HL-60 (cell line): ENCODE results near the gene RB1.

Source experiments
- DNase-seq, 2 experiments: peaks; one replicate each; pipeline ENCODE4 v3.0.0-alpha.2; 2010 to 2020; ENCODE audit warnings: low read depth in 1 of 2, low spot score in 1 of 2
- H3K27ac ChIP-seq: fragments of 250-450 bp; sonication (Bioruptor Pico); replicated peaks from 2 replicates; pipeline ENCODE4 v1.5.1; 2020; ENCODE audit warnings: mild to moderate bottlenecking, moderate library complexity
- H3K27me3 ChIP-seq: fragments of 250-450 bp; sonication (Bioruptor Pico); 2 replicates; pipeline ENCODE4 v1.5.1; 2021; ENCODE audit warnings: mild to moderate bottlenecking, moderate library complexity; ENCODE audit not compliant: insufficient read depth, poor library complexity, severe bottlenecking
- H3K4me3 ChIP-seq: replicated peaks from 2 replicates; pipeline ENCODE4 v1.5.1; 2011; ENCODE audit warnings: mild to moderate bottlenecking, control low read depth, low read length; ENCODE audit not compliant: insufficient read depth
- GABPA ChIP-seq: IDR thresholded peaks from 2 replicates; pipeline ENCODE4 v1.6.1; 2012; ENCODE audit warnings: low read depth
- POLR2AphosphoS5 ChIP-seq: IDR thresholded peaks from 2 replicates; pipeline ENCODE4 v1.6.1; 2012; ENCODE audit warnings: low read depth
- SPI1 ChIP-seq: IDR thresholded peaks from 2 replicates; pipeline ENCODE4 v1.6.1; 2012; ENCODE audit warnings: low read depth, mild to moderate bottlenecking, borderline replicate concordance
- TF ChIP-seq, protein P1 (sequence below): IDR thresholded peaks from 2 replicates; pipeline ENCODE4 v1.6.1; 2012; ENCODE audit warnings: low read depth; ENCODE audit not compliant: insufficient replicate concordance
- TF ChIP-seq, protein P2 (sequence below): IDR thresholded peaks from one replicate; pipeline ENCODE4 v1.5.1; 2011; ENCODE audit warnings: low read length, control low read depth, inconsistent platforms; ENCODE audit not compliant: insufficient read depth

Gene RB1

DNA sequence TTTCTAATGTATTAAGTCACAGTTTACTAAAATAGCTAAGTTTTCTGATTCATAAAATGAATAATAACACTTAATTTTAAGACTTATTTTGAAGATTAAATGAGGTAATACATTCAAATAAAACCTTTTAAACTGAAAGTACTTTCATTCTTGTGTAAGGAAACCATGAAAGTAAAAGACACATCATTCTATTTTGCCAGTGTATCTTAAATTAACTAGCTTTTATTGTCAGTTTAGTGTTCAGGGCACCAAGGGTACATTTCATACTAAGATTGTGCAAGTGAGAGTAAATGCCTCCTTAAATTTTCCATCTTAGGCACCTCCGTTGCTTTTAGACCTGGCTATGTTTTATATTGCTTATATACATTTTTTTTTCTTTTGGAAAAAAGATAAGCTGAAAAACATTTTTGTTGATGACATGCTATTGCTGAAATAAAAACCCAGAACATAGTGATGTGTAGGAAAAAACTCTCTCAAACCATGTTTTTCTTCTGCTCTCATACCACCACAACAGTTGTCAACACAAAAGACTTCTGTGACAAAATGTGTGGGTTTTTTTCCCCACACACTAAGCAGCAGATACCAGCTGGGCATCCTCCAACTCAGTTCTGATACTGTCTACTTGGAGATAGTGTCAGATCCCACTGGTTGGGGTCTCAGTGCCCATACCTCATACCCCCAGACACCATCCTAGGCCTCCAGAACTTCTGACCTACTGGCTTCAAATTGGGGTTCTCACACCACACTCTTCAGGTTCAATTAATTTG is 140.1 kb downstream of the RB1 start:
- H3K4me3 ChIP-seq: no peak overlapping the region
- no peaks in the 10 kb centered on the region for H3K27me3 ChIP-seq
- no peak overlapping the region for H3K27ac ChIP-seq
- TF ChIP-seq POLR2AphosphoS5 (no peak), SPI1 (no peak), GABPA (no peak)
- TF ChIP-seq, protein P1, sequence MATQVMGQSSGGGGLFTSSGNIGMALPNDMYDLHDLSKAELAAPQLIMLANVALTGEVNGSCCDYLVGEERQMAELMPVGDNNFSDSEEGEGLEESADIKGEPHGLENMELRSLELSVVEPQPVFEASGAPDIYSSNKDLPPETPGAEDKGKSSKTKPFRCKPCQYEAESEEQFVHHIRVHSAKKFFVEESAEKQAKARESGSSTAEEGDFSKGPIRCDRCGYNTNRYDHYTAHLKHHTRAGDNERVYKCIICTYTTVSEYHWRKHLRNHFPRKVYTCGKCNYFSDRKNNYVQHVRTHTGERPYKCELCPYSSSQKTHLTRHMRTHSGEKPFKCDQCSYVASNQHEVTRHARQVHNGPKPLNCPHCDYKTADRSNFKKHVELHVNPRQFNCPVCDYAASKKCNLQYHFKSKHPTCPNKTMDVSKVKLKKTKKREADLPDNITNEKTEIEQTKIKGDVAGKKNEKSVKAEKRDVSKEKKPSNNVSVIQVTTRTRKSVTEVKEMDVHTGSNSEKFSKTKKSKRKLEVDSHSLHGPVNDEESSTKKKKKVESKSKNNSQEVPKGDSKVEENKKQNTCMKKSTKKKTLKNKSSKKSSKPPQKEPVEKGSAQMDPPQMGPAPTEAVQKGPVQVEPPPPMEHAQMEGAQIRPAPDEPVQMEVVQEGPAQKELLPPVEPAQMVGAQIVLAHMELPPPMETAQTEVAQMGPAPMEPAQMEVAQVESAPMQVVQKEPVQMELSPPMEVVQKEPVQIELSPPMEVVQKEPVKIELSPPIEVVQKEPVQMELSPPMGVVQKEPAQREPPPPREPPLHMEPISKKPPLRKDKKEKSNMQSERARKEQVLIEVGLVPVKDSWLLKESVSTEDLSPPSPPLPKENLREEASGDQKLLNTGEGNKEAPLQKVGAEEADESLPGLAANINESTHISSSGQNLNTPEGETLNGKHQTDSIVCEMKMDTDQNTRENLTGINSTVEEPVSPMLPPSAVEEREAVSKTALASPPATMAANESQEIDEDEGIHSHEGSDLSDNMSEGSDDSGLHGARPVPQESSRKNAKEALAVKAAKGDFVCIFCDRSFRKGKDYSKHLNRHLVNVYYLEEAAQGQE: no peak
- TF ChIP-seq, protein P2, sequence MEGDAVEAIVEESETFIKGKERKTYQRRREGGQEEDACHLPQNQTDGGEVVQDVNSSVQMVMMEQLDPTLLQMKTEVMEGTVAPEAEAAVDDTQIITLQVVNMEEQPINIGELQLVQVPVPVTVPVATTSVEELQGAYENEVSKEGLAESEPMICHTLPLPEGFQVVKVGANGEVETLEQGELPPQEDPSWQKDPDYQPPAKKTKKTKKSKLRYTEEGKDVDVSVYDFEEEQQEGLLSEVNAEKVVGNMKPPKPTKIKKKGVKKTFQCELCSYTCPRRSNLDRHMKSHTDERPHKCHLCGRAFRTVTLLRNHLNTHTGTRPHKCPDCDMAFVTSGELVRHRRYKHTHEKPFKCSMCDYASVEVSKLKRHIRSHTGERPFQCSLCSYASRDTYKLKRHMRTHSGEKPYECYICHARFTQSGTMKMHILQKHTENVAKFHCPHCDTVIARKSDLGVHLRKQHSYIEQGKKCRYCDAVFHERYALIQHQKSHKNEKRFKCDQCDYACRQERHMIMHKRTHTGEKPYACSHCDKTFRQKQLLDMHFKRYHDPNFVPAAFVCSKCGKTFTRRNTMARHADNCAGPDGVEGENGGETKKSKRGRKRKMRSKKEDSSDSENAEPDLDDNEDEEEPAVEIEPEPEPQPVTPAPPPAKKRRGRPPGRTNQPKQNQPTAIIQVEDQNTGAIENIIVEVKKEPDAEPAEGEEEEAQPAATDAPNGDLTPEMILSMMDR: no peak
- no peak for DNase-seq

DNA sequence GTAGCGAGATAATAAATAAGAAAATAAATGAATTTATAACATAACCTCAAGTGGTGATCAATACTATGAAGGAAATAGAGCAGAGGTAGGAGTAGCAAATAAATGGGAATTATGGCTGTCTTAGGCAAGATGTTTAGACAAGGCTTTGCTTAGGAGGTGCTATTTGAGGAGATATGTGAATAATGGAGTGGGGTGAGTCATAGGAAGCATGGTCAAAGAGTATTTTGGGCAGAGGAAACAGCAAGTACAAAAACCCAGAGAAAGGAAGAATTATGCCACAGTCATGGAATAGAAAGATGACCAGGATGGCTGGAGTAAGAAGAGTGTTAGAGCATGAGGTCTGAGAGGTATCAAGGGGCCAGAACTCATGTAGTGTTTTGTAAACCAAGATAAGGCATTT is 142.9 kb downstream of the RB1 start:
- TF ChIP-seq, protein P2: no peak
- no peak for TF ChIP-seq SPI1
- no peak overlapping the region for H3K27ac ChIP-seq
- no peak for DNase-seq
- no peaks in the 10 kb centered on the region for H3K27me3 ChIP-seq
- no peak overlapping the region for H3K4me3 ChIP-seq

DNA sequence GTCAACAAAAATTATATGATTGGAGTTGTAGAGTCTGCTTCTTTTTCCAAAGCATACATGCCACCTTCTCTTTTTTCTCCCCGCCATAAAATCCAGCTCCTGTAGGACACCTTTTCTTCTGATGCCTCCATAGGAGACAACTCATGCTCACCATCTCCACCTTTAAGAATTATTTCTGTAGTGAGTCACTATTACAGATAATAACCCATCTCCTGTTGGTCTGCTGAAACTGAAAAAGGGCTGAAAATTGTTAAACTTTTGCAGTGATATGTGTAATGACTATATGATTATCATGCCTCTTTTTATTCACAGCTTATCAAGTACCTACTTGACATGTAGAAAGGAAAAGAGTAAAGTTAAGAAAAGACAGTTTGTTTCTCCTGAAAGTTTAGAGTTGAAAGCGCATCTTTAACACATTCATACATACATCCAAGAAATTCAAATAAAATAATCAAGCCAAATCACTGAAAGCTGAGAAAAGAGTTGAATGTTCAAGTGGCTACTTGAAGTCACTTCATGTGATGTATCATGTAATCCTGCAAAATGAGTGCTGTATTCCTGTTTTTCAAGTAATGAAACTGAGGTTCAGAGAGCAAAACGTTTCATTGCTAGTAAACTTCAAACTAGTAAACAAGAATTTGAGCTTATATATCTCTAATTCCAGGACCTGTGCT is 144.9 kb downstream of the RB1 start:
- H3K27me3 ChIP-seq: no peaks in the 10 kb centered on the region
- no peak overlapping the region for H3K4me3 ChIP-seq
- H3K27ac ChIP-seq: peak overlapping the region; percentile 12; the same call in 1 of the 2 replicates
- DNase-seq: no peak
- TF ChIP-seq SPI1: no peak
- TF ChIP-seq, protein P2: no peak
- no peak for TF ChIP-seq POLR2AphosphoS5
- TF ChIP-seq, protein P1: no peak
- no peak for TF ChIP-seq GABPA
